ENCODE results near the gene PLAC8. TPM values are rescaled to one million over a fixed set of nuclear protein-coding genes. Genes with fewer than 3 reads are reported as not detected.
"Not testable (repeated sequence)": the region's sequence is repeated elsewhere in the genome, so short reads cannot be mapped to it uniquely, and the experiment has no call there.

Gene PLAC8, protein sequence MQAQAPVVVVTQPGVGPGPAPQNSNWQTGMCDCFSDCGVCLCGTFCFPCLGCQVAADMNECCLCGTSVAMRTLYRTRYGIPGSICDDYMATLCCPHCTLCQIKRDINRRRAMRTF
- 10 to 100 TPM; 48.0 to 49.3 TPM for total RNA-seq

- peaks cover 53% of the 10 kb centered on the region for H3K4me1 Mint-ChIP-seq (ENCODE audit: low read depth)
- no peaks in the 10 kb centered on the region for H3K9me3 Mint-ChIP-seq
These were observed at the start of gene PLAC8 for GRCh38 chr4:83114576-83114975. Gene PLAC8 (minus strand): TSS chr4:83114729. CDS start chr4:83107921, 6,808 bp downstream.

DNA sequence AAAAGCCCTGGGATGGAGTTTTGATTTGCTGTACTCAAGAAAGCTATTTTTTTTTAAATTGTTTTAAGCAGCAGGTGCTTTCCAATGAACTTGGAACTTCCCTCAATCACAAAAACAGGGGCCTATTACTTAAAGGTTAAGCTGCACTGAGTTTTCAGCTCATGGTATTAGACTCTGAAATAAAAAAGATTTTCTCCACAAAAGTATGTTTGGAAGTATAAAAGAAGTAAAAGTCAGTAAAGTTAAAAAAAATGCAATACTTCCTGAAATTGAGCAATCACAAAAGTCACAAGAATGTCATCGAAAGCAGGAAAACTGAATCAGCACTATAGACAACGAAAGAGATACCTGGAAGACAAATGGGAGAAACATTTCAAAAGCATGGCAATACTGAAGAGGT is 38.9 kb upstream of the PLAC8 start:
- H3K9me3 Mint-ChIP-seq: peaks cover 0 to 6% of the 10 kb centered on the region in 2 donors
- no peaks in the 10 kb centered on the region for H3K27me3 Mint-ChIP-seq (ENCODE audit: low read depth)
- peaks cover 0 to 6% of the 10 kb centered on the region in 2 donors for H3K36me3 Mint-ChIP-seq (ENCODE audit: insufficient read depth in 2 of 2)
- no peak for ATAC-seq (replicated peaks in 1 of 2)
- no peak for DNase-seq
- no peak overlapping the region for H3K4me3 Mint-ChIP-seq
- H3K27ac Mint-ChIP-seq: no peak overlapping the region
- peaks cover 28% of the 10 kb centered on the region for H3K4me1 Mint-ChIP-seq (ENCODE audit: low read depth)

More at GRCh38 chr4:83114576-83114975, at the start of gene PLAC8:
- H3K4me3 Mint-ChIP-seq: peak within 1 kb of the TSS; percentile 89 to 93
- H3K36me3 Mint-ChIP-seq (ENCODE audit: insufficient read depth in 2 of 2): peaks cover 2 to 5% of the 10 kb centered on the region in 2 donors
- H3K27me3 Mint-ChIP-seq (ENCODE audit: low read depth): no peaks in the 10 kb centered on the region
- H3K27ac Mint-ChIP-seq: peak within 1 kb of the TSS; percentile 95
- DNase-seq: peak in 1 of 2 donors; percentile 28
- peak; percentile 30 to 46 for ATAC-seq (replicated peaks in 1 of 2)

- DNase-seq (no peak), ATAC-seq (replicated peaks in 1 of 2) (no peak)
- Mint-ChIP-seq H3K9me3 (peaks cover 0 to 6% of the 10 kb centered on the region in 2 donors), H3K27ac (no peak overlapping the region), H3K4me1 (ENCODE audit: low read depth) (peaks cover 28% of the 10 kb centered on the region), H3K4me3 (no peak overlapping the region), H3K27me3 (ENCODE audit: low read depth) (no peaks in the 10 kb centered on the region), H3K36me3 (ENCODE audit: insufficient read depth in 2 of 2) (peaks cover 0 to 6% of the 10 kb centered on the region in 2 donors)
These were observed 38.2 kb upstream of the PLAC8 start for GRCh38 chr4:83152746-83153145.

DNA sequence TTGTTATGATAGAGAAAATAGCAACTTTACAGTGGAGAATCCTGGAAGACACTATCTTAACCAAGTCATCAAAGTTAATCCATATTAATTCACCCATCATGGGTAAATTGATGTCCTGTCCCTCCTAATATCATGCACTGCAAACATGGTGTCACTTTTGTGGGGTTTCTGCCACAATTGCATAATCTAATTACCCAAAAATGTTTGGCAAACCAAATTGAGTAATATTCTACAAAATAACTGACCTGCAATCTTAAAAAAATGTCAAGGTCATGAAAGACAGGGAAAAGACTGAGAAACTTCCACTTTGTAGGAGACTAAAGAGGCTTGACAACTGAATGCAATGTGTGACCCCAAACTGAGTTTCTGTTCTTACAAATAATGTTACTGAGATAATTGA is 37.1 kb upstream of the PLAC8 start:
- H3K9me3 Mint-ChIP-seq: peaks cover 0 to 6% of the 10 kb centered on the region in 2 donors
- H3K4me1 Mint-ChIP-seq (ENCODE audit: low read depth): peaks cover 28% of the 10 kb centered on the region
- H3K4me3 Mint-ChIP-seq: no peak overlapping the region
- no peak overlapping the region for H3K27ac Mint-ChIP-seq
- ATAC-seq (replicated peaks in 1 of 2) (no peak), DNase-seq (no peak)
- peaks cover 0 to 6% of the 10 kb centered on the region in 2 donors for H3K36me3 Mint-ChIP-seq (ENCODE audit: insufficient read depth in 2 of 2)
- no peaks in the 10 kb centered on the region for H3K27me3 Mint-ChIP-seq (ENCODE audit: low read depth)

DNA sequence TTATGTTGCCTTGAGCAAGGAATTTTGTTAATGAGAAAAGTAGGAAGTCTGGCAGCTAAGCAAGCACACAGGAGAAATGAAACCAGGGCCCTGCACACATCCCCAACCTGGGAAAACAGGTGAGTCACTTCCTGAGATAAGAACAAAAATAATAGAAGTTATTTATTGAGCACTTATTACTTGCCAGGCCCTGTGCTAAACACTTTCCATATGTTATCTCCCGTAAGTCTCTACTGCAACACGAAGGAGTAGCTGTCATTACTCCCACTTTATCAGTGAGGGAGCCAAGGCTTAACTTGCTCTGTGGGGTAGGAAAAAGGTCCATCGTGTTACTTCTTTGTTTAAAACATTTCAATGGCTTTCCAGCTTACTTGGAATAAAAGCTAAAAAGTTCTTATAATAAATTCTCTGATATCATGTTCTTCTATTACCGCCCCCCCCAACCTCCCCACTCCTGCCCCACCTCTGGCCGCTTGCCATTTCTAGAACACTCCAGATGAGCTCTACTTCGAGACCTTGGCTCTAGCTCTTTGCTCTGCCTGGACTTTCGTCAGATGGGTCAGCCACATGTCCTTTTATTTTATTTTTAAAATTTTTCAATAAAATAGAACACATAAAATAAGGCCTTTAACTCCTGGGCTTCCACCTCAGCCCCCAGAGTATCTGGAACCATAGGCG is 36.3 kb upstream of the PLAC8 start:
- Mint-ChIP-seq H3K9me3 (peaks cover 0 to 3% of the 10 kb centered on the region in 2 donors), H3K27ac (no peak overlapping the region), H3K4me1 (ENCODE audit: low read depth) (peaks cover 36% of the 10 kb centered on the region), H3K4me3 (no peak overlapping the region), H3K27me3 (ENCODE audit: low read depth) (no peaks in the 10 kb centered on the region), H3K36me3 (ENCODE audit: insufficient read depth in 2 of 2) (peaks cover 0 to 3% of the 10 kb centered on the region in 2 donors)
- ATAC-seq (replicated peaks in 1 of 2) (no peak), DNase-seq (no peak)

DNA sequence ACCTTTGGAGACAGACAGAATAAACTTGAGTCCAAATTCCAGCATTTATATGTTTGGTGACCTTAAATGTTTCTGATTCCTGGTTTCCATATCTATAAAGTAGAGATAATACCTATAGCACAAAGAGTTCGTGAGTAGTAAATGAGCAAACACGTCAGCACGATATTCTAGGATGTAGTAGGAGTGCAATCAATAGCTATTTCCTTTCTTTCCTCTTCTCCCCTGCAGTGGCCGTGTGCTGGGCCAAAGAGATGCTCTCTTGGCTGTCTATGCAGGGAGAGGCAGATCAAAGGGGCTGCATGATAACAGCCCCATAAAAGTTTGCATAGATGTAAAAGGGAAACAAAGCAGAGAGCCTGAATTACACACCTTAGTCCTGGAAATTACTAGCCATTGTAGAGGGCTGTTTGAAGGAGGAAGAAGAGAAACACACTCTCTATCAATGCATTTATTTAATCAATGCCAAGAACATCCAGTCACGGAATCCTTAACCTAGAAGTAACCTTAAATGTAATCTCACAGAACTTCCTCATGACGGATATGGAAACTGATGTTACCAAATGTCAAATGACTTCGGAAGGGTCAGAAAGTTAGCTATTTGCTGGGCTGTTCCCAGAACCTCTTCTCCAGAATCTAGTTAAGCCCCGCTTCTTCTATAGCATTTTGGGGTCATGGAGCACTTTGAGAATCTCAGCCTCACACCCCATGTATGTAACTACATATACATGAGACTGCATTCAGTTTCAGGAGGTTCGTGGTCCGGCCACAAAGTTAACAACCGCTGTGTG is 35.5 kb upstream of the PLAC8 start:
- H3K4me1 Mint-ChIP-seq (ENCODE audit: low read depth): peaks cover 39% of the 10 kb centered on the region
- no peaks in the 10 kb centered on the region for H3K27me3 Mint-ChIP-seq (ENCODE audit: low read depth)
- H3K36me3 Mint-ChIP-seq (ENCODE audit: insufficient read depth in 2 of 2): peaks cover 0 to 3% of the 10 kb centered on the region in 2 donors
- no peak for DNase-seq
- H3K9me3 Mint-ChIP-seq: no peaks in the 10 kb centered on the region
- no peak for ATAC-seq (replicated peaks in 1 of 2)
- no peak overlapping the region for H3K27ac Mint-ChIP-seq
- H3K4me3 Mint-ChIP-seq: no peak overlapping the region

GRCh38 chr4:83146841-83147240 is 32.3 kb upstream of the PLAC8 start:
- H3K4me3 Mint-ChIP-seq: no peak overlapping the region
- ATAC-seq (replicated peaks in 1 of 2) (no peak), DNase-seq (no peak)
- no peak overlapping the region for H3K27ac Mint-ChIP-seq
- H3K4me1 Mint-ChIP-seq (ENCODE audit: low read depth): peaks cover 26% of the 10 kb centered on the region
- H3K36me3 Mint-ChIP-seq (ENCODE audit: insufficient read depth in 2 of 2): peaks cover 0 to 3% of the 10 kb centered on the region in 2 donors
- peaks cover 0 to 2% of the 10 kb centered on the region in 2 donors for H3K9me3 Mint-ChIP-seq
- no peaks in the 10 kb centered on the region for H3K27me3 Mint-ChIP-seq (ENCODE audit: low read depth)

DNA sequence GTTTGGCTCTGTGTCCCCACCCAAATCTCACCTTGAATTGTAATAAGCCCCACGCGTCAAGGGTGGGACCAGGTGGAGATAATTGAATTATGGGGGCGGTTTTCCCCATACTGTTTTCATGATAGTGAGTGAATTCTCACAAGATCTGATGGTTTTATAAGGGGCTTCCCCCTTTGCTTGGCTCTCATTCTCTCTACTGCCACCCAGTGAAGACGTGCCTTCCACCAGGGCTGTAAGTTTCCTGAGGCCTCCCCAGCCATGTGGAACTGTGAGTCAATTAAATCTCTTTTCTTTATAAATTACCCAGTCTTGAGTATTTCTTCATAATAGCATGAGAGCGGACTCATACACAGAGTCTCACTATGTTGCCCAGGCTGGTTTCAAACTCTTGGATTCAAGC is 31.2 kb upstream of the PLAC8 start:
- H3K27me3 Mint-ChIP-seq (ENCODE audit: low read depth); H3K36me3 Mint-ChIP-seq (ENCODE audit: insufficient read depth in 2 of 2); H3K9me3 Mint-ChIP-seq; H3K4me3 Mint-ChIP-seq; H3K27ac Mint-ChIP-seq: not testable (repeated sequence)
- ATAC-seq (replicated peaks in 1 of 2): peak; percentile 68 to 83
- DNase-seq: peak; percentile 21 to 26
- H3K4me1 Mint-ChIP-seq (ENCODE audit: low read depth): peaks cover 27% of the 10 kb centered on the region

GRCh38 chr4:83139514-83140156 is 25.1 kb upstream of the PLAC8 start:
- Mint-ChIP-seq H3K36me3 (ENCODE audit: insufficient read depth in 2 of 2) (peaks cover 8 to 22% of the 10 kb centered on the region in 2 donors), H3K27me3 (ENCODE audit: low read depth) (no peaks in the 10 kb centered on the region), H3K27ac (peak overlapping the region; percentile 34), H3K4me1 (ENCODE audit: low read depth) (peaks cover 33% of the 10 kb centered on the region), H3K4me3 (peak overlapping the region in 1 of 2 donors; percentile 21), H3K9me3 (peaks cover 5 to 9% of the 10 kb centered on the region in 2 donors)
- ATAC-seq (replicated peaks in 1 of 2) (peak; percentile 8 to 13), DNase-seq (no peak)

- peaks cover 11 to 26% of the 10 kb centered on the region in 2 donors for H3K36me3 Mint-ChIP-seq (ENCODE audit: insufficient read depth in 2 of 2)
- H3K27ac Mint-ChIP-seq: peak overlapping the region; percentile 47
- H3K9me3 Mint-ChIP-seq: peaks cover 8 to 10% of the 10 kb centered on the region in 2 donors
- ATAC-seq (replicated peaks in 1 of 2) (peak; percentile 95 to 99), DNase-seq (peak; percentile 36 to 60)
- peak overlapping the region in 1 of 2 donors; percentile 37 for H3K4me3 Mint-ChIP-seq
- H3K4me1 Mint-ChIP-seq (ENCODE audit: low read depth): peaks cover 33% of the 10 kb centered on the region
- no peaks in the 10 kb centered on the region for H3K27me3 Mint-ChIP-seq (ENCODE audit: low read depth)
These were observed 24.4 kb upstream of the PLAC8 start for GRCh38 chr4:83138946-83139345.

DNA sequence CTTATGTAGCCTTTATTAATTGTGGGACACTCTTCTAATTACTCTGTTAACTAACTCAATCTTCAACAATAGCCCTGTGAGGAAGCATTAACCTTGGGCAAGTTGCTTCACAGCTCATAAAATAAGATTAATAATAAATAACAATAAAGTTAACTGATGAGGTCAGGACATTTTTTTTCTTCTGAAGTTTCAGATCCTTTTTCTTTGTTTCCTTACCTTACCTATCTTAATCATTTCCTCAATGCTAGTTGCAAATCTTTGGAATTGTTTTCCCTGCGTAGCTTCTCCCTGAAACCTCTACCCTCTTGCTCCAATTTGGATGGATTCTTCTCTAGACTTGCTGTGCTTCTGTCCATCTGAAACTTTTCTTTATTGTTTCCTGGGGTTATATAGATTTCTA is 17.5 kb upstream of the PLAC8 start:
- H3K36me3 Mint-ChIP-seq (ENCODE audit: insufficient read depth in 2 of 2): peaks cover 11 to 25% of the 10 kb centered on the region in 2 donors
- peaks cover 8 to 11% of the 10 kb centered on the region in 2 donors for H3K9me3 Mint-ChIP-seq
- ATAC-seq (replicated peaks in 1 of 2) (no peak), DNase-seq (no peak)
- no peaks in the 10 kb centered on the region for H3K27me3 Mint-ChIP-seq (ENCODE audit: low read depth)
- H3K4me1 Mint-ChIP-seq (ENCODE audit: low read depth): peaks cover 10% of the 10 kb centered on the region
- H3K4me3 Mint-ChIP-seq: no peak overlapping the region
- no peak overlapping the region for H3K27ac Mint-ChIP-seq

- no peaks in the 10 kb centered on the region for H3K27me3 Mint-ChIP-seq (ENCODE audit: low read depth)
- peaks cover 22% of the 10 kb centered on the region for H3K4me1 Mint-ChIP-seq (ENCODE audit: low read depth)
- ATAC-seq (replicated peaks in 1 of 2) (no peak), DNase-seq (no peak)
- H3K36me3 Mint-ChIP-seq (ENCODE audit: insufficient read depth in 2 of 2): peaks cover 1 to 8% of the 10 kb centered on the region in 2 donors
- H3K9me3 Mint-ChIP-seq: peaks cover 1 to 3% of the 10 kb centered on the region in 2 donors
- H3K4me3 Mint-ChIP-seq: no peak overlapping the region
- H3K27ac Mint-ChIP-seq: no peak overlapping the region
These were observed 14.7 kb upstream of the PLAC8 start for GRCh38 chr4:83129264-83129663.

Measured in activated T-cell treated with anti-CD3 and anti-CD28 coated beads, Interleukin-2, amount 50 U/mL, for 72 hours (primary cell).